Common myeloid progenitor, CD34-positive (primary cell): Measurements from ENCODE around the gene CCDC110.
"Not testable (repeated sequence)": the region's sequence is repeated elsewhere in the genome, so short reads cannot be mapped to it uniquely, and the experiment has no call there.

Experiments
- CTCF ChIA-PET: fragments of 350-600 bp; sonication (Branson Sonifier 250); formaldehyde crosslinking; loops from one replicate; lab custom pipeline; 2021; ENCODE audit warnings: antibody characterized with exemption; lab: Charles Lee
- POLR2A ChIA-PET: fragments of 350-600 bp; sonication (Branson Sonifier 250); formaldehyde crosslinking; loops from one replicate; lab custom pipeline; 2021; ENCODE audit warnings: antibody characterized with exemption; lab: Charles Lee
- DNase-seq, 3 donors: peaks; one replicate each; pipeline versions ENCODE4 v3.0.0 to v3.0.0-alpha.2; 2013
- H3K27ac ChIP-seq, 2 experiments: 1 replicate in 1 of 2; 2 replicates in 1 of 2; pipeline ENCODE4 v1.7.0; 2013; ENCODE audit warnings: inconsistent platforms in 2 of 2, low read length in 2 of 2, mild to moderate bottlenecking in 2 of 2, low read depth in 1 of 2, moderate library complexity in 1 of 2; ENCODE audit not compliant: severe bottlenecking in 2 of 2, insufficient read depth in 1 of 2, poor library complexity in 1 of 2
- H3K27me3 ChIP-seq, 5 experiments: replicated peaks in 2 of 5; 1 replicate in 3 of 5; 2 replicates in 2 of 5; pipeline versions ENCODE4 v1.6.1 to v1.7.0; 2013; ENCODE audit warnings: low read length in 4 of 5, mild to moderate bottlenecking in 2 of 5, moderate library complexity in 2 of 5, inconsistent platforms in 1 of 5; ENCODE audit not compliant: insufficient read depth in 5 of 5, control insufficient read depth in 4 of 5
- H3K36me3 ChIP-seq, 4 experiments: 1 replicate in 2 of 4; 2 replicates in 2 of 4; pipeline versions ENCODE4 v1.6.1 to v1.7.0; 2013; ENCODE audit warnings: low read length in 3 of 4, control low read depth in 1 of 4, mild to moderate bottlenecking in 1 of 4; ENCODE audit not compliant: control insufficient read depth in 4 of 4, insufficient read depth in 4 of 4
- H3K4me1 ChIP-seq, 4 experiments: 1 replicate in 3 of 4; 2 replicates in 1 of 4; pipeline versions ENCODE4 v1.6.1 to v1.7.1; 2013; ENCODE audit warnings: low read length in 3 of 4, mild to moderate bottlenecking in 3 of 4, control low read depth in 1 of 4, inconsistent platforms in 1 of 4, moderate library complexity in 1 of 4; ENCODE audit not compliant: control insufficient read depth in 4 of 4, insufficient read depth in 4 of 4; ENCODE audit errors: control extremely low read depth in 1 of 4
- H3K4me3 ChIP-seq, 7 experiments: 1 replicate in 4 of 7; 2 replicates in 3 of 7; pipeline versions ENCODE4 v1.5.1 to v1.7.0; 2013; ENCODE audit warnings: mild to moderate bottlenecking in 7 of 7, low read length in 6 of 7, moderate library complexity in 6 of 7, inconsistent platforms in 2 of 7, low read depth in 2 of 7, control low read depth in 1 of 7; ENCODE audit not compliant: insufficient read depth in 4 of 7, control insufficient read depth in 1 of 7; ENCODE audit errors: extremely low read depth in 1 of 7
- H3K9me3 ChIP-seq, 5 experiments: 1 replicate in 4 of 5; 2 replicates in 1 of 5; pipeline versions ENCODE4 v1.6.1 to v1.7.1; 2013; ENCODE audit warnings: low read length in 4 of 5, mild to moderate bottlenecking in 2 of 5, inconsistent platforms in 1 of 5, low read depth in 1 of 5, moderate library complexity in 1 of 5; ENCODE audit not compliant: control insufficient read depth in 4 of 5, insufficient read depth in 2 of 5; ENCODE audit errors: control extremely low read depth in 1 of 5
- WGBS: methylation state at CpG from one replicate; pipeline ENCODE4 v1.1.5; 2013; ENCODE audit not compliant: insufficient coverage; 5-methylcytosine and 5-hydroxymethylcytosine counted together

The CCDC110 gene

DNA sequence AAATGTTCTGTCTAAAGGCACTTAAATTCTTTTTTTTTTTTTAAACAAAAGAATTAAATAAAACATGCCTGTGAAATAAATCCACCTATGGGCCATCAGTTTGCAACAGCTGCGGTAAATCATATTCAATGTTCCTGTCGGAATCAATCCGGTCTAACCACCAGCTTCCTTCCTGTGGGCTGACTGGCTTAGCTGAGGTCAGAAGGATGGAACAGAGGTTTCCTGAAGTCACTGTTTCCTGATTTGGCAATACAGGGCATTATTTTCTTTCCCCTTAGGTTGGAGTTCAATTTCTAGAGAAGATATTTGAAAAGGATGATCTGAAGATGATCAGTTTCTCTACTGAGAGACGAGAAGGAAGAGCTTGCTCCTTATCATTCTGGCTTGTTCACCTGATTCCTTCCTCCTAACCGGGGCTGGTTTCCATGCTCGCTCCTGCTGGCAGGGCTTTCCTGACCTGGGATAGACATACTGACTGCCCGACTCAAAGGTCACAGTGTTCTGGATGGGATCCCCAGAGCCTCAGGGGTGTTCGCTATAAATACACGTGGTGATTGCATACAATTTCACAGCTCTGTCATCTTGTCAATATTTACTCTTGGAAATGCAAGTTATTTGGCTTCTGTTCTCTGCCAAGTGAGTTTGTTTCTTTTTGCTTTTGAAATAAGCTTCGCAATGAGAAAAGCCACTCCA lies 42.1 kb upstream of the CCDC110 start:
- peak; percentile 90 to 96 (median 96) for DNase-seq
- Histone ChIP-seq H3K27me3 (peaks cover 23 to 89% (median 45%) of the 10 kb centered on the region in 5 experiments), H3K4me3 (peak overlapping the region in 1 of 7 experiments; percentile 17), H3K4me1 (peaks cover 3 to 11% (median 5%) of the 10 kb centered on the region in 4 experiments), H3K27ac (no peak overlapping the region), H3K9me3 (no peaks in the 10 kb centered on the region), H3K36me3 (no peaks in the 10 kb centered on the region)
- WGBS, result 4% methylated on average over 4 of the region's 10 CpGs
- ChIA-PET POLR2A (no interaction called here), CTCF (interaction anchor here (1.5 to 1.8 kb wide), 4 partner anchors 14 to 84 kb away, joined by 4 to 8 read pairs (median 5); no protein-coding TSS in a partner anchor)

DNA sequence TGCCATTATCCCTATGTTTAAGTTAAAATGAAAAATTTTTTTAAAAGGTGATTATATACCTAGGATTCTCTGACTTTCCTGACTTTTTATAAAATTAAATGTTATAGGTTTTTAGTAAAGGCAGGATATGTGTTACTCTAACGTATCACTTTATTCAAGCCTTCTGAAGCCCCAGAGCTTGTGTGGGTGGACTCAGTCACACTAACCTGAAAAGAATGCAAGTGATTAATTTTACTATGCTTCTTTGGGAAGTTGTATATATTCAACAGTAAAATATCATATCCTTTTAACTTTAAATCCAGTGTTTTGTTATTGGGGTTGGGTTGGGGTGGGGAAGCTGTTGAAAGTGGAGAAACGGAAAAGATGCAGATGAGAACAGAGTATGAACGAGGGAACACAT lies 41.0 kb upstream of the CCDC110 start:
- H3K9me3 ChIP-seq, result no peaks in the 10 kb centered on the region
- peaks cover 23 to 90% (median 45%) of the 10 kb centered on the region in 5 experiments for H3K27me3 ChIP-seq
- H3K36me3 ChIP-seq, result no peaks in the 10 kb centered on the region
- 53% methylated on average over 3 of the region's 3 CpGs for WGBS
- DNase-seq, result no peak
- H3K4me3 ChIP-seq, result no peak overlapping the region
- ChIA-PET CTCF (interaction anchor here (0.6 to 1.6 kb wide), 2 partner anchors 15 to 40 kb away, joined by 3 to 5 read pairs; no protein-coding TSS in a partner anchor), POLR2A (no interaction called here)
- H3K4me1 ChIP-seq, result peaks cover 3 to 11% (median 5%) of the 10 kb centered on the region in 4 experiments
- H3K27ac ChIP-seq, result no peak overlapping the region

DNA sequence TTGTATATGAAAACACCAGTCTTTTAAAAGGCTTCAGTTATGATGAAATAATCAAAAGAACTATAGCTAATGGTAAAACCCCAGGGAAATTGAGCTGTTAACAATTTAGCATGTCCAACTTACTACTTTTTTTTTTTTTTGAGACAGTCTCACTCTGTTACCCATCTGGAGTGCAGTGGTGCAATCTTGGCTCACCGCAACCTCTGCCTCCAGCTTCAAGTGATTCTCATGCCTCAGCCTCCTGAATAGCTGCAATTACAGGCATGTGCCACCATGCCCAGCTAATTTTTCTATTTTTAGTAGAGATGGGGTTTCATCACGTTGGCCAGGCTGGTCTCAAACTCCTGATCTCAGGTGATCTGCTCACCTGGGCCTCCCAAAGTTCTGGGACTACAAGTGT lies 39.7 kb upstream of the CCDC110 start:
- 43% methylated on average over 2 of the region's 2 CpGs for WGBS
- H3K27ac ChIP-seq, H3K4me3 ChIP-seq, H3K36me3 ChIP-seq, CTCF ChIA-PET, H3K9me3 ChIP-seq: not testable (repeated sequence)
- Histone ChIP-seq H3K4me1 (peaks cover 3 to 11% (median 5%) of the 10 kb centered on the region in 4 experiments), H3K27me3 (peaks cover 18 to 91% (median 47%) of the 10 kb centered on the region in 5 experiments)
- peak in 2 of 3 donors; percentile 25 to 26 for DNase-seq
- POLR2A ChIA-PET, result interaction anchor here (0.7 kb wide), 1 partner anchor 479 kb away, joined by 4 read pairs; no protein-coding TSS in a partner anchor

DNA sequence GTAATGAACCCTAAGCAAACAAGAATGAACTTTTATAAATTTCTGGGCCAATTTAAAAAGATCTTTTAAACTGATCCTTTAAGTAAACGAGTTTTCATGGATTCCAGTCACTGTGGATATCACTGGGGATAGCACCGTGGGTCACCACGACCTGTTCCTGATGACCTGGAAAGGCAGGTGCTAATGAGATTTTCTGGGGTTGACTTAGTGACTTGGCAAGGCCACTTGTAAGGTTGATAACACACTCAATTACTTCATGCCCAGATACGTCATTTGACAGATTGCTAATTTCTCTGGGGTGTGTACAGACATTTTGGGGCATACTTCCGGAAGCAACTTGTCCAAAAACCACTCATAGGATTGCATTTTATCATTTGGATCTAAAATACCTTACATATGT lies 39.3 kb upstream of the CCDC110 start:
- WGBS, result 87% methylated on average over 4 of the region's 5 CpGs
- peaks cover 18 to 94% (median 50%) of the 10 kb centered on the region in 5 experiments for H3K27me3 ChIP-seq
- peaks cover 3 to 11% (median 5%) of the 10 kb centered on the region in 4 experiments for H3K4me1 ChIP-seq
- no peak overlapping the region for H3K27ac ChIP-seq
- no peak overlapping the region for H3K4me3 ChIP-seq
- no peaks in the 10 kb centered on the region for H3K36me3 ChIP-seq
- no peak for DNase-seq
- POLR2A ChIA-PET, result interaction anchor here (0.7 kb wide), 1 partner anchor 478 kb away, joined by 4 read pairs; no protein-coding TSS in a partner anchor
- H3K9me3 ChIP-seq, result no peaks in the 10 kb centered on the region
- CTCF ChIA-PET, result no interaction called here

DNA sequence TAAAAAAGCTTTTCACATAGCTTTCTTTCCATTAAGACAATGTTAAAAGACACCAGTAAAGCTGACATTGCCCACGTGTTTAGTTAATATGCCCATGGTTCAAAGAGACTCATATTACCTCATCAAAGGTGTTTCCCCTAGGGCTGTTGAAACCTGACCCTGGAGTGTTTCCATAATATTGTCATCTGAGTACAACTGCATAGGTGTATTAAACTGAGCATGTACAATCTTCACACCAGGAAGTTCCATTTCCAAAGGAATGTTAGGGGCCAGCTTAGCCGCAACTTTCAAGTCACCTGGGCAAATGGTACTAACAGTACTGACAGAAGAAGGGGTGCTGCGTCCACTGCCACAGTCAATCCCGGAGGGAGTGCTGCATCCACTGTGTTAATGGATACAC lies 36.6 kb upstream of the CCDC110 start:
- POLR2A ChIA-PET, result no interaction called here
- CTCF ChIA-PET, result no interaction called here

DNA sequence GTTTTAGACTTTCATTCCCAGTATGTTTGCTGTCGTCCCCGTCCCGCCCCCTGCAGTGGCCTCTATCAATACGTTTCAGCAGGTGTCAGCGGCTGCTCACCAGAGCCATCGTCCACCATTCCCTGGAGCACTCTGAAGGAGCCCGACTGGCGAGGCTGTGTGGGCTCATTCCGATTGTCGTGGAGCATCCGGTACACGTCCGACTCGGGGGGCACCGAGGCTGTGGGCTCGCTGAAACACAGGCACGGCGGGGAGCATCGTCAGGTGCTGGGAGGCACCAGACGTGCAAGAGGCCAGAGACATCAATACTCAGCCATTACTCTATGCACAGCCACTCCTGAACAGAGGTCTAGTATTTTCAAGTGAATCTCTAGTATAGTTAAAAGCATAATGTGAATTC lies 34.9 kb upstream of the CCDC110 start:
- CTCF ChIA-PET, result no interaction called here
- 87% methylated on average over 18 of the region's 20 CpGs for WGBS
- no peaks in the 10 kb centered on the region for H3K36me3 ChIP-seq
- H3K4me3 ChIP-seq, result no peak overlapping the region
- no peak for DNase-seq
- no peaks in the 10 kb centered on the region for H3K4me1 ChIP-seq
- H3K27ac ChIP-seq, result no peak overlapping the region
- POLR2A ChIA-PET, result no interaction called here
- H3K9me3 ChIP-seq, result peaks cover 0 to 15% (median 7%) of the 10 kb centered on the region in 5 experiments
- H3K27me3 ChIP-seq, result peaks cover 12 to 93% (median 51%) of the 10 kb centered on the region in 5 experiments

More for the DNA sequence above, 36.6 kb upstream of the CCDC110 start:
- H3K4me3 ChIP-seq, result no peak overlapping the region
- peaks cover 12 to 96% (median 50%) of the 10 kb centered on the region in 5 experiments for H3K27me3 ChIP-seq
- H3K9me3 ChIP-seq, result peaks cover 0 to under 1% (median 0%) of the 10 kb centered on the region in 5 experiments
- H3K36me3 ChIP-seq, result no peaks in the 10 kb centered on the region
- H3K27ac ChIP-seq, result no peak overlapping the region
- 81% methylated on average over 4 of the region's 4 CpGs for WGBS
- no peak for DNase-seq
- peaks cover 0 to 5% (median 0%) of the 10 kb centered on the region in 4 experiments for H3K4me1 ChIP-seq
